H1 (cell line): ENCODE results near the gene CATSPERD. TPM values are rescaled to one million over a fixed set of nuclear protein-coding genes. Genes with fewer than 3 reads are reported as not detected.

Source experiments
- CTCF ChIA-PET: fragments of 300-600 bp; sonication (Branson Sonifier 250); formaldehyde crosslinking; loops from one replicate; lab custom pipeline; 2021; ENCODE audit not compliant: partially characterized antibody; lab: Charles Lee
- POLR2A ChIA-PET: fragments of 300-600 bp; sonication (Branson Sonifier 250); formaldehyde crosslinking; loops from one replicate; lab custom pipeline; 2021; ENCODE audit warnings: inconsistent platforms; ENCODE audit not compliant: partially characterized antibody; lab: Charles Lee
- DNase-seq, 2 experiments: peaks; one replicate each; pipeline versions ENCODE4 v3.0.0 to v3.0.0-alpha.2; 2010 to 2022; ENCODE audit warnings: low spot score in 2 of 2, low read depth in 1 of 2, mixed read lengths in 1 of 2
- FAIRE-seq: peaks from 2 replicates; lab custom pipeline; 2011; peaks lifted over from hg19 to GRCh38; lab: Jason Lieb, UNC
- H2AFZ ChIP-seq: 2 replicates; pipeline ENCODE4 v1.8.1; 2012; ENCODE audit warnings: low read length, inconsistent platforms
- H2AK5ac ChIP-seq: 2 replicates; pipeline ENCODE4 v1.6.1; 2013; ENCODE audit warnings: low read depth, low read length
- H2BK120ac ChIP-seq: replicated peaks from 2 replicates; pipeline ENCODE3; 2013; ENCODE audit warnings: low read depth, low read length, inconsistent platforms
- H2BK12ac ChIP-seq: 2 replicates; pipeline ENCODE4 v1.6.1; 2013; ENCODE audit warnings: low read depth, low read length
- H2BK15ac ChIP-seq: 2 replicates; pipeline ENCODE4 v1.6.1; 2013; ENCODE audit warnings: low read length
- H2BK20ac ChIP-seq: 2 replicates; pipeline ENCODE4 v1.6.1; 2013; ENCODE audit warnings: low read length
- H2BK5ac ChIP-seq: 2 replicates; pipeline ENCODE4 v1.6.1; 2013; ENCODE audit warnings: low read depth, low read length
- H3K14ac ChIP-seq: 2 replicates; pipeline ENCODE4 v1.6.1; 2013; ENCODE audit warnings: inconsistent platforms; ENCODE audit not compliant: insufficient read length
- H3K18ac ChIP-seq: 2 replicates; pipeline ENCODE4 v1.6.1; 2013; ENCODE audit warnings: low read length; ENCODE audit errors: extremely low read depth
- H3K23ac ChIP-seq: 2 replicates; pipeline ENCODE4 v1.6.1; 2013; ENCODE audit warnings: inconsistent platforms; ENCODE audit not compliant: insufficient read length
- H3K23me2 ChIP-seq: 2 replicates; pipeline ENCODE4 v1.6.1; 2013; ENCODE audit warnings: low read depth, low read length
- H3K27ac ChIP-seq: 2 replicates; pipeline ENCODE4 v1.6.1; 2011; ENCODE audit warnings: low read depth, low read length, inconsistent platforms
- H3K27me3 ChIP-seq, 4 experiments: replicated peaks in 1 of 4; 1 replicate in 1 of 4; 2 replicates in 3 of 4; pipeline versions ENCODE4 v1.6.1 to v1.8.1; 2011 to 2013; ENCODE audit warnings: low read length in 3 of 4, mild to moderate bottlenecking in 3 of 4, inconsistent platforms in 2 of 4, mixed read lengths in 2 of 4, moderate library complexity in 1 of 4; ENCODE audit not compliant: control insufficient read depth in 3 of 4, insufficient read depth in 3 of 4; ENCODE audit errors: extremely low read depth in 1 of 4
- H3K36me3 ChIP-seq, 4 experiments: 2 replicates each; pipeline versions ENCODE4 v1.6.1 to v1.8.1; 2011 to 2013; ENCODE audit warnings: mild to moderate bottlenecking in 4 of 4, low read length in 3 of 4, moderate library complexity in 2 of 4, control low read depth in 1 of 4, inconsistent platforms in 1 of 4; ENCODE audit not compliant: insufficient read depth in 4 of 4, control insufficient read depth in 2 of 4
- H3K4ac ChIP-seq: replicated peaks from 2 replicates; pipeline ENCODE3; 2013; ENCODE audit warnings: low read length, low read depth, mixed read lengths, inconsistent platforms; ENCODE audit not compliant: insufficient read length
- H3K4me1 ChIP-seq, 4 experiments: replicated peaks in 1 of 4; 1 replicate in 1 of 4; 2 replicates in 3 of 4; pipeline versions ENCODE4 v1.6.1 to v1.8.1; 2011 to 2013; ENCODE audit warnings: low read length in 3 of 4, inconsistent platforms in 2 of 4, mixed read lengths in 1 of 4; ENCODE audit not compliant: insufficient read depth in 4 of 4, control insufficient read depth in 3 of 4
- H3K4me2 ChIP-seq, 2 experiments: 2 replicates each; pipeline versions ENCODE4 v1.6.1 to v1.8.1; 2011 to 2013; ENCODE audit warnings: low read depth in 2 of 2, low read length in 2 of 2, control low read depth in 1 of 2, inconsistent platforms in 1 of 2, mild to moderate bottlenecking in 1 of 2; ENCODE audit not compliant: insufficient read depth in 1 of 2
- H3K4me3 ChIP-seq, 4 experiments: fragments of 200-600, 300-600 bp in 1 of 4; sonication (generic), shearing (Covaris generic), sonication (Bioruptor Twin) in 1 of 4; 2 replicates each; pipeline versions ENCODE4 v1.5.1 to v1.8.1; 2011 to 2016; ENCODE audit warnings: low read length in 4 of 4, low read depth in 3 of 4, control low read depth in 2 of 4, inconsistent platforms in 2 of 4, mild to moderate bottlenecking in 2 of 4, mixed read lengths in 1 of 4, moderate library complexity in 1 of 4; ENCODE audit not compliant: insufficient read depth in 2 of 4; ENCODE audit errors: extremely low read depth in 1 of 4
- H3K56ac ChIP-seq: replicated peaks from 2 replicates; pipeline ENCODE3; 2013; ENCODE audit warnings: low read depth, mild to moderate bottlenecking, mixed read lengths, low read length, inconsistent platforms; ENCODE audit not compliant: insufficient read length
- H3K79me1 ChIP-seq: 2 replicates; pipeline ENCODE4 v1.6.1; 2013; ENCODE audit warnings: low read depth, low read length, control low read depth
- H3K79me2 ChIP-seq, 2 experiments: 2 replicates each; pipeline versions ENCODE4 v1.6.1 to v1.8.1; 2012 to 2013; ENCODE audit warnings: low read length in 2 of 2, mild to moderate bottlenecking in 2 of 2, inconsistent platforms in 1 of 2; ENCODE audit not compliant: insufficient read depth in 2 of 2, control insufficient read depth in 1 of 2
- H3K9ac ChIP-seq, 4 experiments: replicated peaks in 1 of 4; 1 replicate in 1 of 4; 2 replicates in 3 of 4; pipeline versions ENCODE4 v1.6.1 to v1.8.1; 2011 to 2013; ENCODE audit warnings: low read depth in 3 of 4, low read length in 3 of 4, control low read depth in 2 of 4, mild to moderate bottlenecking in 2 of 4, moderate library complexity in 2 of 4, inconsistent platforms in 1 of 4; ENCODE audit errors: extremely low read depth in 1 of 4
- H3K9me3 ChIP-seq, 2 experiments: 2 replicates each; pipeline versions ENCODE4 v1.6.1 to v1.8.1; 2012 to 2013; ENCODE audit warnings: mild to moderate bottlenecking in 2 of 2, moderate library complexity in 2 of 2, control low read depth in 1 of 2, inconsistent platforms in 1 of 2, low read depth in 1 of 2, low read length in 1 of 2, mixed read lengths in 1 of 2; ENCODE audit not compliant: insufficient read depth in 2 of 2
- H4K20me1 ChIP-seq, 2 experiments: replicated peaks in 1 of 2; 2 replicates each; pipeline versions ENCODE3 to v1.8.1; 2011 to 2013; ENCODE audit warnings: inconsistent platforms in 2 of 2, low read length in 2 of 2, mild to moderate bottlenecking in 1 of 2; ENCODE audit not compliant: insufficient read depth in 2 of 2, control insufficient read depth in 1 of 2
- H4K5ac ChIP-seq: 2 replicates; pipeline ENCODE4 v1.6.1; 2013; ENCODE audit warnings: low read length, low read depth, mixed read lengths, inconsistent platforms; ENCODE audit not compliant: insufficient read length
- H4K8ac ChIP-seq: 2 replicates; pipeline ENCODE4 v1.8.0; 2013; ENCODE audit warnings: mild to moderate bottlenecking, moderate library complexity, low read length, inconsistent platforms; ENCODE audit not compliant: insufficient read depth; ENCODE audit errors: extremely low read depth
- H4K91ac ChIP-seq: replicated peaks from 2 replicates; pipeline ENCODE3; 2013; ENCODE audit warnings: low read length, mixed read lengths, inconsistent platforms; ENCODE audit not compliant: insufficient read length
- SIRT6 ChIP-seq: IDR thresholded peaks from one replicate; pipeline ENCODE4 v1.7.1; 2012; ENCODE audit warnings: low read length, inconsistent platforms
- WGBS, 2 experiments: shearing (Covaris generic) in 1 of 2; methylation state at CpG; one replicate each; pipeline versions ENCODE4 v1.1.6 to v1.1.7; 2013 to 2015; ENCODE audit warnings: low lambda C conversion rate in 2 of 2, mixed read lengths in 2 of 2, inconsistent platforms in 1 of 2, low coverage in 1 of 2, missing lambda C conversion rate in 1 of 2; ENCODE audit not compliant: insufficient replicate concordance in 2 of 2, insufficient coverage in 1 of 2, insufficient read length in 1 of 2; ENCODE audit errors: extremely low coverage in 1 of 2, missing lambda C conversion rate in 1 of 2; 5-methylcytosine and 5-hydroxymethylcytosine counted together
- polyA plus RNA-seq, 7 experiments: library from polyadenylated mRNA; depleted of rRNA in 3 of 7; stranded (reverse) in 5 of 7; unstranded in 2 of 7; fragments of >200 nt in 5 of 7; fragments of 200-250 nt in 2 of 7; gene quantifications; 1 replicate in 5 of 7; 2 replicates in 1 of 7; 4 replicates in 1 of 7; pipeline versions ENCODE4 v1.2.1 to v1.2.3, GENCODE V29; 2011 to 2013; ENCODE audit warnings: missing spikeins in 2 of 7, mixed read lengths in 2 of 7
- total RNA-seq: library from RNA; stranded (reverse); fragmentation: NEBNext Ultra II Directional; extraction: Animal tissue kit (Norgen Biotek cat#: 25700); gene quantifications from 2 replicates; pipeline ENCODE4 v1.2.1, GENCODE V29; 2021
- TF ChIP-seq, protein P1 (sequence below): IDR thresholded peaks from 2 replicates; pipeline ENCODE4 v1.6.1; 2012; ENCODE audit warnings: inconsistent platforms

The CATSPERD gene
- total and polyA plus RNA-seq, 2 of the 8 experiments (the other 6 are each of a cell fraction or from before 2014, with no cell fraction given) = 0.12 TPM; not detected in 1

DNA sequence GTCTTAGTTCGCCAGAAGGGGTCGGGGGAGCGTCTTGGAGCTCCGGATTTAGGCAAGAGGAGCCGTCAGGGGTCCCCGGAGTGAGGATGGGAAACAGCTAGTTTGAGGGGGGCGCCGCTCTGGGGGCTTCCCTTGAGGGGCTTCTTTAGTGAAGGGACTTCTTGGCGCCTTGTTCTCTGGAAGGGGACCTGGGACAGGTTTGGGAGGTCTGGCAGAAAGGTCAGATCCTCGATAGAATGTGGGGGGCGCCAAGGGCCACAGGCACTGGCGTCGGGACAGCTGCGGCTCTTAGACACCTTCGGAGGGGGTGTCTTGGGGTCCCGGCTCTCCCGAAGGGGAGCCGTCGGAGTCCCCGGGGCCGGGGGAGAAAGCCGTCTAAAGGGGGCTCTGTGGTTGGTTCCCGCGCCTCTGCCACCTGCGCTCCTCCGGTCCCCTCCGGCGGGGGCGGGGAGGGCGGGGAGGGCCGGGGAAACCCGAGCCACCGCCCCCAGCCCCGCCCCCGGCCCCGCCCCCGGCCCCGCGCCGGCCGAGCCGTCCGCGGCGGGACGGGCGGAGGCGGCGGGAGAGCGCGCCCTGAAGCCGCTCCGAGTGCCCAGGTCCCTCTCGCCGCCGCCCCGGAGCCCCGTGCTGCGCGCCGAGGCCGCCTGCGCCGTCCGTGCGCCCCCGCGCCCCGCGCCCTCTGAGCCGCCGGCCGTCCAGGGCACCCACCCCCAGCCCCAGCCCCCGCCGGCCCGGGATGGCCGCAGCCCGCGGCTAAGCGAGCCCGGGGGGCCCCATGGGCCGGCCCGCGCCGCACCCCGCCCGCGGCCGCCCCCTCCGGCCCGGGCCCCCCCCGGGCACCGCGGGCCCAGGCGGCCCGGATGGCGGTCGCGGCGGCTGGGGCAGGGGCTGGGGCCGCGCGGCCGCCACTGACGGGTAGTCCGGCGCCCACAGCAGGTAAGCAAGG is 84.4 kb downstream of the CATSPERD start, which contains the start of gene NRTN:
Gene NRTN (plus strand): TSS at position 552 of the 946 bp plus-strand sequence. CDS start 19,099 bp downstream, outside the sequence.
- Histone ChIP-seq H3K56ac (no peak within 1 kb of the TSS), H2AK5ac (no peak within 1 kb of the TSS), H2BK12ac (no peak within 1 kb of the TSS), H3K4me3 (peak within 1 kb of the TSS; percentile 31 to 58 (median 34)), H4K91ac (no peak within 1 kb of the TSS), H2BK15ac (no peak within 1 kb of the TSS), H4K5ac (no peak within 1 kb of the TSS), H4K8ac (peak within 1 kb of the TSS; percentile 38), H3K27me3 (peaks cover 2 to 16% (median 8%) of the 10 kb centered on the region in 4 experiments; a peak in 6 of 7 replicates), H3K9ac (no peak within 1 kb of the TSS), H3K18ac (no peak within 1 kb of the TSS; the same call in 1 of the 2 replicates), H3K79me1 (peaks cover 4% of the 10 kb centered on the region; the same call in 1 of the 2 replicates), H3K36me3 (no peaks in the 10 kb centered on the region), H3K14ac (no peak within 1 kb of the TSS), H3K23ac (no peak within 1 kb of the TSS), H2BK20ac (no peak within 1 kb of the TSS), H3K23me2 (peaks cover 7% of the 10 kb centered on the region), H2BK5ac (no peak within 1 kb of the TSS), H4K20me1 (peaks cover 0 to 6% of the 10 kb centered on the region in 2 experiments), H2BK120ac (no peak within 1 kb of the TSS), H3K9me3 (no peaks in the 10 kb centered on the region), H3K4me1 (peaks cover 0 to 18% (median 10%) of the 10 kb centered on the region in 4 experiments; a peak in 5 of 7 replicates), H3K79me2 (no peaks in the 10 kb centered on the region; a peak in 1 of 4 replicates), H3K4me2 (peak within 1 kb of the TSS; percentile 51 to 69), H3K27ac (no peak within 1 kb of the TSS), H2AFZ (no peak within 1 kb of the TSS), H3K4ac (no peak within 1 kb of the TSS)
- ChIA-PET CTCF (interaction anchor here (0.7 to 2.4 kb wide), 56 partner anchors 8 to 216 kb away, joined by 3 to 58 read pairs (median 5); partner anchors contain the start of genes CAPS, CATSPERD, DUS3L and LONP1), POLR2A (interaction anchor here (0.8 to 3.4 kb wide), 14 partner anchors 9 to 115 kb away, joined by 3 to 35 read pairs (median 6); partner anchors contain the start of genes CATSPERD, DUS3L, LONP1 and NDUFA11)
- TF ChIP-seq, protein P1, sequence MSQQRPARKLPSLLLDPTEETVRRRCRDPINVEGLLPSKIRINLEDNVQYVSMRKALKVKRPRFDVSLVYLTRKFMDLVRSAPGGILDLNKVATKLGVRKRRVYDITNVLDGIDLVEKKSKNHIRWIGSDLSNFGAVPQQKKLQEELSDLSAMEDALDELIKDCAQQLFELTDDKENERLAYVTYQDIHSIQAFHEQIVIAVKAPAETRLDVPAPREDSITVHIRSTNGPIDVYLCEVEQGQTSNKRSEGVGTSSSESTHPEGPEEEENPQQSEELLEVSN = 0 out of 2 replicates have a peak, but pooled peaks have one; percentile 44
- no peak for TF ChIP-seq SIRT6
- DNase-seq = peak in 1 of 2 experiments; percentile 77
- no peak for FAIRE-seq
- WGBS, 2 experiments = 7% methylated on average over 21 of the region's 107 CpGs; no CpG with 5 or more reads in 1 of the 2 experiments
